ENCODE results near the gene UBAC2.
A peak's percentile ranks its signal among the peaks of the same experiment; 100 is the strongest.

Gene UBAC2

GRCh38 chr13:99374169-99374991, 173.7 kb downstream of the UBAC2 start:
- H3K27ac ChIP-seq (ENCODE audit: low read depth, low read length, poor library complexity, severe bottlenecking) = peak overlapping the region; percentile 88
- no peak for TF ChIP-seq CTCF (IDR thresholded peaks at IDR 0.05; ENCODE audit: low read length)
- no peak for TF ChIP-seq EZH2 (IDR thresholded peaks at IDR 0.05; ENCODE audit: borderline replicate concordance, low read length)
- H4K20me1 ChIP-seq (ENCODE audit: insufficient read depth, low read length) = no peaks in the 10 kb centered on the region
- H3K9ac ChIP-seq (ENCODE audit: low read length) = peak overlapping the region; percentile 21; the same call in 1 of the 2 replicates
- H3F3A ChIP-seq (ENCODE audit: insufficient read depth, low read length) = peaks cover 8% of the 10 kb centered on the region; the same call in 1 of the 2 replicates
- no peaks in the 10 kb centered on the region for H3K9me3 ChIP-seq (ENCODE audit: low read length)
- H3K27me3 ChIP-seq (ENCODE audit: insufficient read depth, low read length) = no peaks in the 10 kb centered on the region
- H3K4me1 ChIP-seq (ENCODE audit: insufficient read depth, low read length, severe bottlenecking) = peaks cover 74% of the 10 kb centered on the region
- no peaks in the 10 kb centered on the region for H3K9me2 ChIP-seq (ENCODE audit: low read depth, low read length)
- H3K4me3 ChIP-seq (ENCODE audit: low read depth, low read length, poor library complexity, severe bottlenecking) = peak overlapping the region; percentile 6
- peak overlapping the region; percentile 48 for H3K4me2 ChIP-seq (ENCODE audit: low read length)
- no peak overlapping the region for H2AFZ ChIP-seq (ENCODE audit: low read length)
- peaks cover 75% of the 10 kb centered on the region for H3K36me3 ChIP-seq (ENCODE audit: insufficient read depth, low read length)
- H3K79me2 ChIP-seq (ENCODE audit: insufficient read depth, low read length) = peaks cover 6% of the 10 kb centered on the region; the same call in 1 of the 2 replicates

- H4K20me1 ChIP-seq (ENCODE audit: insufficient read depth, low read length) = no peaks in the 10 kb centered on the region
- H3K27ac ChIP-seq (ENCODE audit: low read depth, low read length, poor library complexity, severe bottlenecking) = peak overlapping the region; percentile 88
- H3K9me3 ChIP-seq (ENCODE audit: low read length) = no peaks in the 10 kb centered on the region
- peak overlapping the region; percentile 21; the same call in 1 of the 2 replicates for H3K9ac ChIP-seq (ENCODE audit: low read length)
- peaks cover 74% of the 10 kb centered on the region for H3K4me1 ChIP-seq (ENCODE audit: insufficient read depth, low read length, severe bottlenecking)
- peak overlapping the region; percentile 6 for H3K4me3 ChIP-seq (ENCODE audit: low read depth, low read length, poor library complexity, severe bottlenecking)
- H3K4me2 ChIP-seq (ENCODE audit: low read length) = peak overlapping the region; percentile 48
- no peak overlapping the region for H2AFZ ChIP-seq (ENCODE audit: low read length)
- H3K79me2 ChIP-seq (ENCODE audit: insufficient read depth, low read length) = no peaks in the 10 kb centered on the region
- no peaks in the 10 kb centered on the region for H3K27me3 ChIP-seq (ENCODE audit: insufficient read depth, low read length)
- peaks cover 8% of the 10 kb centered on the region; the same call in 1 of the 2 replicates for H3F3A ChIP-seq (ENCODE audit: insufficient read depth, low read length)
- H3K36me3 ChIP-seq (ENCODE audit: insufficient read depth, low read length) = peaks cover 75% of the 10 kb centered on the region
- TF ChIP-seq EZH2 (IDR thresholded peaks at IDR 0.05; ENCODE audit: borderline replicate concordance, low read length) = no peak
- TF ChIP-seq CTCF (IDR thresholded peaks at IDR 0.05; ENCODE audit: low read length) = no peak
- H3K9me2 ChIP-seq (ENCODE audit: low read depth, low read length) = no peaks in the 10 kb centered on the region
These were observed 174.5 kb downstream of the UBAC2 start for GRCh38 chr13:99374994-99375737.

GRCh38 chr13:99375738-99376080, 175.1 kb downstream of the UBAC2 start:
- Histone ChIP-seq H3K9ac (ENCODE audit: low read length) (no peak overlapping the region), H3K79me2 (ENCODE audit: insufficient read depth, low read length) (no peaks in the 10 kb centered on the region), H3K4me3 (ENCODE audit: low read depth, low read length, poor library complexity, severe bottlenecking) (no peak overlapping the region), H2AFZ (ENCODE audit: low read length) (no peak overlapping the region), H3K4me2 (ENCODE audit: low read length) (peak overlapping the region; percentile 48; the same call in 1 of the 2 replicates), H3K27ac (ENCODE audit: low read depth, low read length, poor library complexity, severe bottlenecking) (peak overlapping the region; percentile 88), H3K9me3 (ENCODE audit: low read length) (no peaks in the 10 kb centered on the region), H3K4me1 (ENCODE audit: insufficient read depth, low read length, severe bottlenecking) (peaks cover 69% of the 10 kb centered on the region), H3F3A (ENCODE audit: insufficient read depth, low read length) (peaks cover 8% of the 10 kb centered on the region; the same call in 1 of the 2 replicates), H3K27me3 (ENCODE audit: insufficient read depth, low read length) (no peaks in the 10 kb centered on the region), H4K20me1 (ENCODE audit: insufficient read depth, low read length) (no peaks in the 10 kb centered on the region), H3K9me2 (ENCODE audit: low read depth, low read length) (no peaks in the 10 kb centered on the region), H3K36me3 (ENCODE audit: insufficient read depth, low read length) (peaks cover 75% of the 10 kb centered on the region)
- TF ChIP-seq CTCF (IDR thresholded peaks at IDR 0.05; ENCODE audit: low read length) (no peak), EZH2 (IDR thresholded peaks at IDR 0.05; ENCODE audit: borderline replicate concordance, low read length) (no peak)

All from OCI-LY1 (cell line).